Astrocyte of the spinal cord (primary cell): Measurements from ENCODE around the gene ZSCAN22.

ENCODE experiments used
- DNase-seq: peaks from one replicate; pipeline ENCODE4 v3.0.0; 2011; ENCODE audit warnings: low read depth, low spot score
- H3K4me3 ChIP-seq: 2 replicates; pipeline ENCODE4 v1.5.1; 2011; ENCODE audit warnings: low read depth, mild to moderate bottlenecking, low read length, moderate library complexity
- in situ Hi-C: cut with HindIII; loops from 2 replicates; pipeline ENCODE4 v1.10.0; 2017; ENCODE audit warnings: low sequenced_read_pairs
- TF ChIP-seq, protein P1 (sequence below): IDR thresholded peaks from 2 replicates; pipeline ENCODE4 v1.5.1; 2012; ENCODE audit warnings: low read depth, mild to moderate bottlenecking, low read length, inconsistent platforms

ZSCAN22 gene

DNA sequence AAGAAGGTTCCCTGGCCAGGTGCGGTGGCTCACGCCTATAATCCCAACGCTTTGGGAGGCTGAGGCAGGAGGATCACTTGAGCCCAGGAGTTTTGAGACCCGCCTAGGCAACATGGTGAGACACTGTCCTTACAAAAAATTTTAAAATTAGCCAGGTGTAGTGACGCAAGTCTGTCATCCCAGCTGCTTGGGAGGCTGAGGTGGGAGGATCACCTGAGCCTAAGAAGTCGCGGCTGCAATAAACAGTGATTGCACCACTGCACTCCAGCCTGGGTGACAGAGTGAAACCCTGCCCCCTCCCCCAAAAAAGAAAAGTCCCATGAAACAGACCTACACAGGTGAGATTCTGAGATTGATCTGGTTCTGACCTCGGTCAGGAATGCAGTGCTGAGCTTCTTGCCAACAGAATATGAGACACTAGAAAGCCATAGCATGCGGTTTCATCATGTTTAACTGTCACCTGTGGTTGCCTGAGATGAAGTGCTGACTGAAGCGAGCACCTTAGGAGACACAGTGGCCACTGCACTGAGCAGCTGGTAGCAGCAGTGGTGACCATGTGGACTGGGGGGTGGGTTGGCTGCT, 28.5 kb downstream of the ZSCAN22 start:
- H3K4me3 ChIP-seq, result no peak overlapping the region
- TF ChIP-seq, protein P1, sequence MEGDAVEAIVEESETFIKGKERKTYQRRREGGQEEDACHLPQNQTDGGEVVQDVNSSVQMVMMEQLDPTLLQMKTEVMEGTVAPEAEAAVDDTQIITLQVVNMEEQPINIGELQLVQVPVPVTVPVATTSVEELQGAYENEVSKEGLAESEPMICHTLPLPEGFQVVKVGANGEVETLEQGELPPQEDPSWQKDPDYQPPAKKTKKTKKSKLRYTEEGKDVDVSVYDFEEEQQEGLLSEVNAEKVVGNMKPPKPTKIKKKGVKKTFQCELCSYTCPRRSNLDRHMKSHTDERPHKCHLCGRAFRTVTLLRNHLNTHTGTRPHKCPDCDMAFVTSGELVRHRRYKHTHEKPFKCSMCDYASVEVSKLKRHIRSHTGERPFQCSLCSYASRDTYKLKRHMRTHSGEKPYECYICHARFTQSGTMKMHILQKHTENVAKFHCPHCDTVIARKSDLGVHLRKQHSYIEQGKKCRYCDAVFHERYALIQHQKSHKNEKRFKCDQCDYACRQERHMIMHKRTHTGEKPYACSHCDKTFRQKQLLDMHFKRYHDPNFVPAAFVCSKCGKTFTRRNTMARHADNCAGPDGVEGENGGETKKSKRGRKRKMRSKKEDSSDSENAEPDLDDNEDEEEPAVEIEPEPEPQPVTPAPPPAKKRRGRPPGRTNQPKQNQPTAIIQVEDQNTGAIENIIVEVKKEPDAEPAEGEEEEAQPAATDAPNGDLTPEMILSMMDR, result no peak
- no peak for DNase-seq
- in situ Hi-C loops, result no loop called here

DNA sequence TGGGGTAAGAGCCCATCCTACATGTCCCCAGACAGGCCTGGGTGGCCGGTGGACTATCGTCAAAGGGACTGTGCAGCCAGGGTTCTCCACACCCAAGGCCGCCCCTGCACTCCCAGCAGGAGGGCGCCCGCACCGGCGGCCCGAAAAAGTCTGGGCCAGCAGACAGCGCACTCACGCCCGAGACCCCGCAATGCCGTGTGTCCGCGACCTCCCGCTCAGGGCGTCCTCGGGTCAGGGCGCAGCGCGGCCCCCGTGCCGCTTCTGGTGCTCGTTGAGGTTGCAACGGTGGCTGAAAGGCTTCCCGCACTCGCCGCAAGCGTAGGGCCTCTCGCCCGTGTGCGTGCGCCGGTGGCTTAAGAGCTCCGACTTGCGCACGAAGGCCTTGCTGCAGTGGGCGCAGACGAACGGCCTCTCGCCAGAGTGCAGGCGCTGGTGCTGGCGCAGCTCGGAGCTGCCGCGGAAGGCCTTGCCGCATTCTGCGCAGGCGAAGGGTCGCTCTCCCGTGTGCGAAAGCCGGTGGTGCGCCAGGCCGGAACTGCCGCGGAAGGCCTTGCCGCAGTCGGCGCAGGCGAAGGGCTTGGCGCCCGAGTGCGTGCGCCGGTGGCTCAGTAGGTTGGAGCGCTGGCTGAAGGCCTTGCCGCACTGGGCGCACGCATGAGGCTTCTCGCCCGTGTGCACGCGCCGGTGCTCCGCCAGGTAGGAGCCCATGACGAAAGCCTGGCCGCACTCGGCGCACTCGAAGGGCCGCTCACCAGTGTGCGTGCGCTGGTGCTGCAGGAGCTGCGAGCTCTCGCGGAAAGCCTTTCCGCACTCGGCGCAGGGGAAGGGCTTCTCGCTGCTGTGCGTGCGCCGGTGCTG, 29.3 kb downstream of the ZSCAN22 start:
- TF ChIP-seq, protein P1, result no peak
- DNase-seq, result no peak
- in situ Hi-C loops, result no loop called here
- no peak overlapping the region for H3K4me3 ChIP-seq

DNA sequence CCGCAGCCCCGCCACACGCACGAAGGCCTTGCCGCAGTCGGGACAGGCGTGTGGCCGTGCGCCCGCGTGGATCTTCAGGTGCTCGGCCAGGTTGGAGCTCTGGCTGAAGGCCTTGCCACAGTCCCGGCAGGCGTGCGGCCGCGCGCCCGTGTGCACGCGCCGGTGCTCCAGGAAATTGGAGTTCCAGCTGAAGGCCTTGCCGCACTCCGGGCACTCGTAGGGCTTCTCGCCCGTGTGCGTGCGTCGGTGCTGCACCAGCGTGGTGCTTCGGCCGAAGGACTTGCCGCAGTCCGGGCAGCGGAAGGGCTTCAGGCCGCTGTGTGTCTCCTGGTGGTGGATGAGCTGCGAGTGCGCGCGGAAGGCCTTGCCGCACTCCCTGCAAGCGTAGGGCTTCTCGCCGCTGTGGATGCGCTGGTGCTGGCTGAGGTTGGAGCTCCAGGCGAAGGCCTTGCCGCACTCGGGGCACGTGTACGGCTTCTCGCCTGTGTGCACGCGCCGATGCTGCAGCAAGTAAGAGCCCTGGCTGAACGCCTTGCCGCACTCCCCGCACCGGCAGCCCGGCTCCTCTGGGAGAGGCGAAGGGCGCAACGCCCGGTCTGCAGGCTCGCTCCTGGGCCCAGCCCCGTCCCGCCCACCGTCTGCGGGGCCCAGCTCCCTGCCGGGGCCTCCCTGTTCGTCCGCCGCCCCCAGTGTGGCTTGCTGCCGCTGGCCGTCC, 30.1 kb downstream of the ZSCAN22 start:
- DNase-seq, result no peak
- no peak overlapping the region for H3K4me3 ChIP-seq
- in situ Hi-C loops, result no loop called here
- TF ChIP-seq, protein P1, result no peak

DNA sequence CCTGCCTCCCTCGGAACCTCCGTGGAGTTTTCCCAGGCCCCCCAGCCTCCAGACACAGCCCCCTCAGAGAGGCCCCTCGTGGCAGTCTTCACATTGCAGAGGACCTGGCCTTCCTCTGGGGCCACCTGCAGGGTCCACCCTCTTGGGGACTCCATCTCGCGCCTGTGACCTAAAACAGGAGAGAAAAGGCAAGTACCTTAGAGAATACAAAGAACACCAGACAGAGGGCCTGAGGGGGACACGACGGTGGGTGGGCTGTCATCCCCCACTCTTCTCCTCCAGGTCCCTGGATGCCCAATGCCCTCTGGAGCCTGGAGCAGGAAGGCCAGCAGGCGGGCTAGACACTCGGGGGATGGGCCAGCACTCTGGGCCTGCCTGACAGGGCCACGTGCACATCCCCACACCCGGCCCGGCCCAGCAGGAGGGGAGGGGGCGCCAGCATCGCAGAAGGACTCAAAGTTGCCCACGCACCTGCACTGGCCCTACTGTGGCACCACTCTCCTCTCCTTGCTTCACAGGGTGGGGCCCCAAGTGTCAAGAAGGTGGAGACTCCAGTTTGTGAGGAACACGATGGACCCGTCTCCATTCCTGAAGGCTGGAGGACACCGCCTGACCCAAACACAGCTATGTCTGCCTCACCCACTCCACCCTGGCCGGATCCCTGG, 30.8 kb downstream of the ZSCAN22 start:
- DNase-seq, result no peak
- no peak overlapping the region for H3K4me3 ChIP-seq
- TF ChIP-seq, protein P1, result no peak
- in situ Hi-C loops, result no loop called here

DNA sequence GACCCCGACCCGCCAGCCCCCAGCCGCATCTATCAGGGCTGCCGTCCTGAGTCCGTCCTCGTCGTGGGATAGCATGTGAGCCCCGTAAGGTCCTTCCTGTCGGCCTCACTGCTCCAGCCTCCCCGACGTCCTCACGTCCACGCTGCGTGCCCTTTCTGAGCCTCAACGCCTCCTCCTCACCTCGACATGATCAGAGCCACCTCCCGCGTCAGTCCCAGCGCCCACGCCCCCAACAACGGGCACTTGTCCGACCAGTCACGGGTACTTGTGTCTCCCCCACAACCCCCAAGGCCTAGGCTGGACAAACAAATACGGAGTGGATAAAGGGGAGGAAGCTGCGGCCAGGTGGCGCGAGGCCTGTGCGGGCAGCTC, 35.1 kb downstream of the ZSCAN22 start:
- TF ChIP-seq, protein P1, result no peak
- in situ Hi-C loops, result no loop called here
- H3K4me3 ChIP-seq, result peak overlapping the region; percentile 73
- no peak for DNase-seq

DNA sequence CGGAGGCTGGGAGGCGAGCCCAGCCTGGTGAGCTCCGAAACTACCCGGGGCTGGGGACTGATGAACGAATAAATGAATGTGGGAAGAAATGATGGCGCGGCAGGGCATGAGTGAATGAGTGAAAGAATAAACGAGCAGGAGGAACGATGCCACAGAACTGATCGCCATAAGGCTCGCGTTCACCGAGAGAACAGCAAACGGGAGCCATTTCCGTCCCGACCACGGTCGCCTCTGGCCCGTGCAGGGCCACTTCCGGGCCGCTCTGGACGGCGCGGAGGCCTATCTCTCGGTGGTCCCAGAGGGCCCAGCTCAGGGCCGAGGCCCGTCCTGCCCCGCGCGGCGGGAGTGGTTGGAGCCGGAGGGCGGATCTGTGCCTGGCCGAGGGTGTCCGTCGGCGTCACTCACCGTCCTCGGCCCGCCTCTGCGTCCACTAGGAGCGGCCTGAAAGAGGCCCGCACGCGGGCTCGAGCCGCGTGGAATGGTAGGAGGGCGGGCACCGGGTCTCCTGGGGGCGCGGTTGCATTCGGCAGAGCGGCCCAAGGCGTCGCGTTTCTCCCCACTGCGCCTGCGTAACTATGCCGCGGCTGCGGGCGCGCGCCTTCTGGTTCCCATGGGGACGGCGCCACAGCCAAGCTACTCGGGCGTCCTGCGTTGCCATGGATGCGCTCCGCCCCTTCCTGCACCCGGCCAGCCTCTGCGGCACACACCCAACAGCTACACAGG, 35.6 kb downstream of the ZSCAN22 start, which contains the start of gene ZNF497:
ZNF497 (minus strand) TSS at position 480 of the 723 bp plus-strand sequence. CDS start 5,116 bp downstream, outside the sequence.
- H3K4me3 ChIP-seq, result peak within 1 kb of the TSS; percentile 73
- in situ Hi-C loops, result no loop called here
- peak; percentile 97 for DNase-seq
- TF ChIP-seq, protein P1, result no peak
